SH-SY5Y (cell line): ENCODE measurements around the gene COL25A1.

ENCODE experiments used
- GATA2 ChIP-seq: IDR thresholded peaks from 2 replicates; pipeline ENCODE4 v1.6.1; 2011; ENCODE audit warnings: mild to moderate bottlenecking, low read depth, low read length
- GATA3 ChIP-seq: IDR thresholded peaks from 2 replicates; pipeline ENCODE4 v1.6.1; 2011; ENCODE audit warnings: low read depth, mild to moderate bottlenecking, low read length, moderate library complexity

DNA sequence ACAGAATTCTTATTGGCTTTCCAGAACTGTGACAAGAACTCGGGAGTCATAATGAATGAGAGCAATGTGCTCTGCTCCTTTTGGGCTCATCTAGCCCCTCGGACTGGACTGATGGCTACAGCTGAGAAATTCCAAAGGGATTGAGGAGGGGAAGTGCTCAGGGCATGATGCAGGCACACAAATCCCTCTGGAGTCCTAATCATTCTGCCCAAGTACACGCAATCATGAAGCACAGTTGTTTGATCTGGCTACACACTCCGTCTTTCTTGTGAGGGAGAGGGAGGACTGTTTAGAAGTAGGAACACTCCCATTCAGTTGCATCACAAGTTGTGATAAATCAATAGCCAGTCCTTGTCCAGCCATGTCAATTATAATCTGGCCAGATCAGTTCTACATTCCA, 237.5 kb downstream of the COL25A1 start:
- TF ChIP-seq GATA2, result no peak
- no peak for TF ChIP-seq GATA3
